K562 (cell line): ENCODE results near the gene SYT3. TPM values are rescaled to one million over a fixed set of nuclear protein-coding genes. Genes with fewer than 3 reads are reported as not detected.

Experiments
- ATAC-seq: fragments of 200-7000 bp; cut with Tn5 transposase; 3 replicates; pipeline ENCODE4 v1.9.1; 2020; ENCODE audit warnings: moderate library complexity
- BruUV-seq: library from RNA; stranded (reverse); fragments of 400-500 nt; replicated peaks from 2 replicates; lab custom pipeline; 2021; lab: Mats Ljungman, UMichigan
- CTCF ChIA-PET: fragments of 300-600 bp; formaldehyde crosslinking; extraction: SDS; loops from one replicate; lab custom pipeline; 2021; ENCODE audit warnings: low intra/inter-chr PET ratio; lab: Yijun Ruan, JAX
- POLR2A ChIA-PET: fragments of 300-600, 350-650 bp; sonication (Branson Sonifier 250); formaldehyde crosslinking; extraction: SDS; loops from one replicate; lab custom pipeline; 2021; ENCODE audit warnings: antibody characterized with exemption, inconsistent platforms; lab: Yijun Ruan, JAX
- DNase-seq, 4 experiments: peaks; one replicate each; pipeline versions ENCODE4 v3.0.0 to v3.0.0-alpha.2; 2011 to 2018; ENCODE audit warnings: low spot score in 3 of 4, mixed read lengths in 3 of 4; ENCODE audit errors: extremely low read depth in 1 of 4
- FAIRE-seq: peaks from 2 replicates; lab custom pipeline; 2011; peaks lifted over from hg19 to GRCh38; lab: Jason Lieb, UNC
- H2AFZ ChIP-seq: 2 replicates; pipeline ENCODE4 v1.6.0; 2011; ENCODE audit warnings: low read depth, low read length, control low read depth, inconsistent platforms
- H3K27ac ChIP-seq: fragments of 200-600 bp; 3 replicates; pipeline ENCODE4 v1.8.0; 2011; ENCODE audit warnings: low read depth, mild to moderate bottlenecking, control low read depth, inconsistent platforms, low read length, moderate library complexity, mixed read lengths; ENCODE audit errors: extremely low read depth
- H3K27me3 ChIP-seq, 2 experiments: fragments of 300-600 bp in 1 of 2; 2 replicates in 1 of 2; 3 replicates in 1 of 2; pipeline versions ENCODE4 v1.6.0 to v1.8.0; 2011; ENCODE audit warnings: inconsistent platforms in 2 of 2, low read length in 2 of 2, mild to moderate bottlenecking in 1 of 2, mixed read lengths in 1 of 2, moderate library complexity in 1 of 2; ENCODE audit not compliant: control insufficient read depth in 2 of 2, insufficient read depth in 2 of 2
- H3K36me3 ChIP-seq: fragments of 300-600 bp; 3 replicates; pipeline ENCODE4 v1.8.0; 2011; ENCODE audit warnings: mild to moderate bottlenecking, low read length, inconsistent platforms; ENCODE audit not compliant: control insufficient read depth, insufficient read depth
- H3K4me1 ChIP-seq, 2 experiments: fragments of 200-600 bp in 1 of 2; replicated peaks in 1 of 2; 2 replicates in 1 of 2; 3 replicates in 1 of 2; pipeline versions ENCODE4 v1.5.1 to v1.8.0; 2011; ENCODE audit warnings: inconsistent platforms in 2 of 2, low read length in 2 of 2, mild to moderate bottlenecking in 1 of 2, mixed read lengths in 1 of 2, moderate library complexity in 1 of 2; ENCODE audit not compliant: control insufficient read depth in 2 of 2, insufficient read depth in 2 of 2
- H3K4me2 ChIP-seq: 2 replicates; pipeline ENCODE4 v1.6.1; 2011; ENCODE audit warnings: low read length, control low read depth, inconsistent platforms, mixed read lengths; ENCODE audit not compliant: insufficient read depth
- H3K4me3 ChIP-seq: fragments of 200-600 bp; sonication (generic), shearing (Covaris generic); 2 replicates; pipeline ENCODE4 v1.5.1; 2016; ENCODE audit warnings: control low read depth, inconsistent platforms
- H3K79me2 ChIP-seq: fragments of 200-600 bp; 3 replicates; pipeline ENCODE4 v1.8.0; 2011; ENCODE audit warnings: low read length, inconsistent platforms; ENCODE audit not compliant: control insufficient read depth, insufficient read depth
- H3K9ac ChIP-seq, 2 experiments: 2 replicates each; pipeline versions ENCODE4 v1.6.0 to v1.6.1; 2011; ENCODE audit warnings: low read depth in 2 of 2, low read length in 2 of 2, control low read depth in 1 of 2, inconsistent platforms in 1 of 2, mild to moderate bottlenecking in 1 of 2, mixed read lengths in 1 of 2; ENCODE audit not compliant: insufficient read depth in 1 of 2
- H3K9me1 ChIP-seq: one replicate; pipeline ENCODE4 v1.6.0; 2011; ENCODE audit warnings: inconsistent platforms, mild to moderate bottlenecking, low read length, moderate library complexity; ENCODE audit not compliant: control insufficient read depth, insufficient read depth
- H3K9me3 ChIP-seq: replicated peaks from 2 replicates; pipeline ENCODE4 v1.5.1; 2011; ENCODE audit warnings: low read depth, low read length, inconsistent platforms; ENCODE audit not compliant: control insufficient read depth, insufficient read depth
- H4K20me1 ChIP-seq: replicated peaks from 2 replicates; pipeline ENCODE4 v1.6.1; 2011; ENCODE audit warnings: low read length, inconsistent platforms, mixed read lengths; ENCODE audit not compliant: control insufficient read depth, insufficient read depth
- CEBPZ ChIP-seq: fragments of 150-350 bp; IDR thresholded peaks from 2 replicates; pipeline ENCODE4 v1.6.1; 2014; ENCODE audit warnings: low read depth, mild to moderate bottlenecking, low read length, borderline replicate concordance
- NCOR1 ChIP-seq: fragments of 450-650 bp; IDR thresholded peaks from 2 replicates; pipeline ENCODE4 v1.6.1; 2016; ENCODE audit warnings: mild to moderate bottlenecking, moderate library complexity
- THRB ChIP-seq: fragments of 450-650 bp; formaldehyde crosslinking; conservative IDR thresholded peaks from 2 replicates; pipeline ENCODE4 v1.4.0; 2022; ENCODE audit warnings: mild to moderate bottlenecking, missing genetic modification characterization
- ZBTB40 ChIP-seq, 2 experiments: fragments of 450-650 bp in 1 of 2; sonication (generic) in 1 of 2; formaldehyde crosslinking in 1 of 2; IDR thresholded peaks; 2 replicates each; pipeline versions ENCODE4 v1.7.1 to v1.9.0; 2016 to 2022; ENCODE audit warnings: inconsistent platforms in 1 of 2, mild to moderate bottlenecking in 1 of 2, missing genetic modification reagents in 1 of 2
- WGBS: fragments of 100-300 bp; shearing (Covaris generic); methylation state at CpG from one replicate; pipeline ENCODE4 v1.1.6; 2016; ENCODE audit warnings: low coverage, mixed read lengths; ENCODE audit not compliant: insufficient coverage; ENCODE audit errors: missing lambda C conversion rate; 5-methylcytosine and 5-hydroxymethylcytosine counted together
- in situ Hi-C: fragments of 300-500 bp; cut with MboI; formaldehyde crosslinking; loops from 4 replicates; pipeline ENCODE4 v1.15.0; 2018; ENCODE audit warnings: inconsistent platforms, mixed read lengths
- intact Hi-C: fragments of 100-400 bp; cut with micrococcal nuclease; formaldehyde crosslinking; loops from 2 replicates; pipeline ENCODE4 v1.14.2; 2022
- polyA plus RNA-seq, 8 experiments: library from polyadenylated mRNA; depleted of rRNA in 4 of 8; stranded (reverse) in 5 of 8; unstranded in 3 of 8; fragments of >200 nt; fragmentation: Nextera tagmentation in 2 of 8; fragmentation: Illumina TruSeq in 1 of 8; extraction: Ambion mirVana in 2 of 8; extraction: Trizol in 1 of 8; gene quantifications; 2 replicates each; pipeline versions ENCODE4 v1.2.1 to v1.2.3, GENCODE V29; 2011 to 2014; ENCODE audit warnings: inconsistent platforms in 1 of 8, missing spikeins in 1 of 8
- total RNA-seq, 7 experiments: library from RNA; depleted of rRNA in 6 of 7; stranded (reverse); fragments of >200 nt in 6 of 7; fragmentation: Illumina TruSeq in 2 of 7; extraction: Trizol in 2 of 7; gene quantifications; 2 replicates each; pipeline versions ENCODE4 v1.2.1 to v1.2.3, GENCODE V29; 2011 to 2021; ENCODE audit warnings: low replicate concordance in 1 of 7

Gene SYT3
- total and polyA plus RNA-seq, 9 of the 15 experiments (the other 6 are each of a cell fraction or from before 2014, with no cell fraction given), result 0.36 to 2.0 (median 0.54) TPM; not detected in 2

GRCh38 chr19:50602935-50603334 lies 36.7 kb downstream of the SYT3 start:
- no peaks in the 10 kb centered on the region for H3K36me3 ChIP-seq
- WGBS, result 0% methylated on average over 2 of the region's 4 CpGs
- H3K27me3 ChIP-seq, result no peaks in the 10 kb centered on the region
- H3K79me2 ChIP-seq, result no peaks in the 10 kb centered on the region
- in situ Hi-C loops (no loop called here), intact Hi-C loops (loop anchor here (5.0 kb wide), 1 partner anchor 66 kb away; no protein-coding TSS in a partner anchor)
- H3K4me3 ChIP-seq, result no peak overlapping the region
- FAIRE-seq, result peak; percentile 52
- no peaks in the 10 kb centered on the region for H3K9me1 ChIP-seq
- DNase-seq, result peak in 3 of 4 experiments; percentile 27 to 63 (median 43)
- POLR2A ChIA-PET, result no interaction called here
- peak overlapping the region; percentile 28; the same call in 1 of the 3 replicates for H3K27ac ChIP-seq
- H3K4me2 ChIP-seq, result peak overlapping the region; percentile 63
- no TSS peak for BruUV-seq
- ATAC-seq, result no peak
- no peaks in the 10 kb centered on the region for H4K20me1 ChIP-seq
- CTCF ChIA-PET, result no interaction called here
- H3K4me1 ChIP-seq, result peaks cover 37 to 39% of the 10 kb centered on the region in 2 experiments
- 0 out of 2 replicates have a peak, but pooled peaks cover 3% of the 10 kb centered on the region for H3K9me3 ChIP-seq
- H3K9ac ChIP-seq, result no peak overlapping the region
- peak overlapping the region; percentile 33; the same call in 1 of the 2 replicates for H2AFZ ChIP-seq
- TF ChIP-seq ZBTB40 (IDR thresholded peaks at IDR 0.05) (peak; percentile 65), ZBTB40 (CRISPR knock-in tag; IDR thresholded peaks at IDR 0.05) (no peak), CEBPZ (no peak), THRB (CRISPR knock-in tag) (peak; percentile 93; the same call in 1 of the 2 replicates), NCOR1 (peak; percentile 69)
